Measurements from ENCODE around the gene SYCP3.
"Not testable (repeated sequence)": the region's sequence is repeated elsewhere in the genome, so short reads cannot be mapped to it uniquely, and the experiment has no call there.

SYCP3 gene

GRCh38 chr12:101759396-101760047 is 20.3 kb upstream of the SYCP3 start:
- no peak for DNase-seq

- no peak for DNase-seq
Measured at GRCh38 chr12:101750152-101750551, 10.9 kb upstream of the SYCP3 start.

GRCh38 chr12:101749657-101750056 is 10.4 kb upstream of the SYCP3 start:
- no peak for DNase-seq

- DNase-seq: no peak
Measured at GRCh38 chr12:101748907-101749306, 9.6 kb upstream of the SYCP3 start.

- DNase-seq: no peak
Measured at GRCh38 chr12:101747697-101748096, 8.4 kb upstream of the SYCP3 start.

GRCh38 chr12:101746661-101747060 is 7.4 kb upstream of the SYCP3 start:
- no peak for DNase-seq

- DNase-seq: no peak
Measured at GRCh38 chr12:101746196-101746595, 6.9 kb upstream of the SYCP3 start.

- no peak for DNase-seq
Measured at GRCh38 chr12:101745481-101745880, 6.2 kb upstream of the SYCP3 start.

- no peak for DNase-seq
Measured at GRCh38 chr12:101743724-101744472, 4.6 kb upstream of the SYCP3 start.

- no peak for DNase-seq
Measured at GRCh38 chr12:101743242-101743641, 4.0 kb upstream of the SYCP3 start.

GRCh38 chr12:101740980-101741379 is 1.7 kb upstream of the SYCP3 start:
- DNase-seq: no peak

GRCh38 chr12:101740566-101740965 is 1.3 kb upstream of the SYCP3 start:
- no peak for DNase-seq

GRCh38 chr12:101737476-101737875 is 1.8 kb downstream of the SYCP3 start:
- no peak for DNase-seq

- DNase-seq: not testable (repeated sequence)
Measured at GRCh38 chr12:101734482-101734881, 4.8 kb downstream of the SYCP3 start.

- DNase-seq: no peak
Measured at GRCh38 chr12:101733166-101733565, 6.1 kb downstream of the SYCP3 start.

- DNase-seq: no peak
Measured at GRCh38 chr12:101732318-101732717, 6.9 kb downstream of the SYCP3 start.

- no peak for DNase-seq
Measured at GRCh38 chr12:101729842-101730241, 9.4 kb downstream of the SYCP3 start.

GRCh38 chr12:101727098-101727497 is 12.2 kb downstream of the SYCP3 start:
- no peak for DNase-seq

GRCh38 chr12:101722392-101722791 is 16.9 kb downstream of the SYCP3 start:
- no peak for DNase-seq

GRCh38 chr12:101720118-101720517 is 19.1 kb downstream of the SYCP3 start:
- DNase-seq: no peak

GRCh38 chr12:101719566-101719965 is 19.7 kb downstream of the SYCP3 start:
- DNase-seq: no peak

GRCh38 chr12:101714877-101715444 is 24.3 kb downstream of the SYCP3 start:
- no peak for DNase-seq

- DNase-seq: no peak
Measured at GRCh38 chr12:101713930-101714329, 25.3 kb downstream of the SYCP3 start.

- DNase-seq: no peak
Measured at GRCh38 chr12:101713059-101713682, 26.1 kb downstream of the SYCP3 start.
